NCI-H526 treated with DMSO at 0.1 percent for 48 hours (cell line): Measurements from ENCODE around the gene PSMD3.
"Not testable (repeated sequence)": the region's sequence is repeated elsewhere in the genome, so short reads cannot be mapped to it uniquely, and the experiment has no call there.

ENCODE experiments used
- DNase-seq: peaks from one replicate; lab custom pipeline; 2025; lab: John Stamatoyannopoulos, UW

PSMD3 gene

GRCh38 chr17:39997543-39997942, 16.9 kb downstream of the PSMD3 start:
- DNase-seq = no peak

- DNase-seq = no peak
Measured at GRCh38 chr17:39999067-39999466, 18.5 kb downstream of the PSMD3 start.

- DNase-seq = no peak
Measured at GRCh38 chr17:40000161-40000560, 19.6 kb downstream of the PSMD3 start.

- DNase-seq = not testable (repeated sequence)
Measured at GRCh38 chr17:40001335-40001734, 20.7 kb downstream of the PSMD3 start.

GRCh38 chr17:40004072-40004471, 23.5 kb downstream of the PSMD3 start:
- DNase-seq = no peak

- no peak for DNase-seq
Measured at GRCh38 chr17:40004712-40005111, 24.1 kb downstream of the PSMD3 start.

- no peak for DNase-seq
Measured at GRCh38 chr17:40005520-40005919, 24.9 kb downstream of the PSMD3 start.

- DNase-seq = not testable (repeated sequence)
Measured at GRCh38 chr17:40010946-40011500, 30.4 kb downstream of the PSMD3 start.

- DNase-seq = not testable (repeated sequence)
Measured at GRCh38 chr17:40012017-40012647, 31.5 kb downstream of the PSMD3 start.

- no peak for DNase-seq
Measured at GRCh38 chr17:40014375-40014980, 33.9 kb downstream of the PSMD3 start.

- no peak for DNase-seq
Measured at GRCh38 chr17:40015005-40015997, 34.7 kb downstream of the PSMD3 start, which contains the start of gene CSF3. Gene CSF3 (plus strand): TSS chr17:40015440. CDS start chr17:40015475, 35 bp downstream.

GRCh38 chr17:40015998-40016985, 35.7 kb downstream of the PSMD3 start:
- no peak for DNase-seq

- DNase-seq = no peak
Measured at GRCh38 chr17:40017422-40018080, 36.9 kb downstream of the PSMD3 start.

- no peak for DNase-seq
Measured at GRCh38 chr17:40018211-40019121, 37.9 kb downstream of the PSMD3 start.

GRCh38 chr17:40019140-40019991, 38.8 kb downstream of the PSMD3 start:
- no peak for DNase-seq

- DNase-seq = no peak
Measured at GRCh38 chr17:40020146-40020545, 39.5 kb downstream of the PSMD3 start.

- DNase-seq = no peak
Measured at GRCh38 chr17:40021451-40021971, 40.9 kb downstream of the PSMD3 start.

GRCh38 chr17:40022497-40022896, 41.9 kb downstream of the PSMD3 start:
- no peak for DNase-seq
